Hematopoietic multipotent progenitor cell treated with erythropoietin and hydrocortisone succinate and interleukin-3 and kit ligand, for 6 days (in vitro differentiated cells): Measurements from ENCODE around the gene ARHGAP27.
A peak's percentile ranks its signal among the peaks of the same experiment; 100 is the strongest.

Experiments
- DNase-seq: peaks from one replicate; pipeline ENCODE4 v3.0.0-alpha.2; 2015

Gene ARHGAP27

GRCh38 chr17:45429339-45430005, 3.2 kb downstream of the ARHGAP27 start:
- DNase-seq: no peak

- peak; percentile 21 for DNase-seq
Observed at GRCh38 chr17:45428931-45429338, 3.7 kb downstream of the ARHGAP27 start.

GRCh38 chr17:45428050-45428617, 4.5 kb downstream of the ARHGAP27 start:
- peak; percentile 79 for DNase-seq

- DNase-seq: no peak
Observed at GRCh38 chr17:45427181-45427835, 5.4 kb downstream of the ARHGAP27 start.

- no peak for DNase-seq
Observed at GRCh38 chr17:45426561-45426960, 6.1 kb downstream of the ARHGAP27 start.

- peak; percentile 2 for DNase-seq
Observed at GRCh38 chr17:45425984-45426413, 6.7 kb downstream of the ARHGAP27 start.

GRCh38 chr17:45425125-45425983, 7.3 kb downstream of the ARHGAP27 start:
- DNase-seq: peak; percentile 66

- DNase-seq: no peak
Observed at GRCh38 chr17:45424769-45425124, 7.9 kb downstream of the ARHGAP27 start.

GRCh38 chr17:45423975-45424335, 8.7 kb downstream of the ARHGAP27 start:
- no peak for DNase-seq

- peak; percentile 3 for DNase-seq
Observed at GRCh38 chr17:45423304-45423974, 9.2 kb downstream of the ARHGAP27 start.

GRCh38 chr17:45414990-45415881, 17.4 kb downstream of the ARHGAP27 start:
- DNase-seq: no peak

- no peak for DNase-seq
Observed at GRCh38 chr17:45413498-45413923, 19.2 kb downstream of the ARHGAP27 start.

GRCh38 chr17:45411348-45412105, 21.1 kb downstream of the ARHGAP27 start:
- no peak for DNase-seq

- peak; percentile 70 for DNase-seq
Observed at GRCh38 chr17:45410144-45411091, 22.3 kb downstream of the ARHGAP27 start.

GRCh38 chr17:45409659-45410076, 23.0 kb downstream of the ARHGAP27 start:
- DNase-seq: no peak

- DNase-seq: no peak
Observed at GRCh38 chr17:45408611-45409421, 23.9 kb downstream of the ARHGAP27 start.

- no peak for DNase-seq
Observed at GRCh38 chr17:45406107-45406506, 26.6 kb downstream of the ARHGAP27 start.

- peak; percentile 54 for DNase-seq
Observed at GRCh38 chr17:45405250-45406086, 27.2 kb downstream of the ARHGAP27 start.
